ENCODE results near the gene PPARD. TPM values are rescaled to one million over a fixed set of nuclear protein-coding genes. Genes with fewer than 3 reads are reported as not detected.

PPARD gene
- total RNA-seq, 1 donor from 2014 or later, result 33.8 TPM

DNA sequence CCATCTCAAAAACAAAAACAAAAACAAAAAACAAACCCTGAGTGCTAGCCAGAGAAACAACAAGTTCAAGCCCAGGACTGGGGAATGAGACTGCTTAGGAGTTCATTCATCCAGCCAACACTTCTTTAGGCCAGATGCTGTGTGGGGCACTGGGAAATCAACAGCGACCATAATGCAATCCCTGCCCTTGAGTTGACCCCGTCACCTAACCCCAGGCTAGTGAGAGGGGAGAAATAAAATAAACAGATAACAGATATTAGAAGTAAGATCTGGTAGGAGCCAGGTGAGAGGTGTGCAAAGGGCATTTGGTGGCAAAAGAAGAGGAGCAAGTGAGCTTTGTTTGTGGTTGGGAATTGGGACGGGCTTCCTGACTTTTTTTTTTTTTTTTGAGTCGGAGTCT is 120.9 kb downstream of the PPARD start:
- Mint-ChIP-seq H3K27ac (ENCODE audit: unreplicated experiment) (no peak overlapping the region), H3K4me1 (ENCODE audit: unreplicated experiment) (peaks cover 7% of the 10 kb centered on the region), H3K9me3 (ENCODE audit: unreplicated experiment) (no peaks in the 10 kb centered on the region), H3K4me3 (ENCODE audit: unreplicated experiment) (no peak overlapping the region), H3K27me3 (ENCODE audit: unreplicated experiment) (no peaks in the 10 kb centered on the region), H3K36me3 (ENCODE audit: unreplicated experiment) (peaks cover 16% of the 10 kb centered on the region)
- TF ChIP-seq, protein P1, sequence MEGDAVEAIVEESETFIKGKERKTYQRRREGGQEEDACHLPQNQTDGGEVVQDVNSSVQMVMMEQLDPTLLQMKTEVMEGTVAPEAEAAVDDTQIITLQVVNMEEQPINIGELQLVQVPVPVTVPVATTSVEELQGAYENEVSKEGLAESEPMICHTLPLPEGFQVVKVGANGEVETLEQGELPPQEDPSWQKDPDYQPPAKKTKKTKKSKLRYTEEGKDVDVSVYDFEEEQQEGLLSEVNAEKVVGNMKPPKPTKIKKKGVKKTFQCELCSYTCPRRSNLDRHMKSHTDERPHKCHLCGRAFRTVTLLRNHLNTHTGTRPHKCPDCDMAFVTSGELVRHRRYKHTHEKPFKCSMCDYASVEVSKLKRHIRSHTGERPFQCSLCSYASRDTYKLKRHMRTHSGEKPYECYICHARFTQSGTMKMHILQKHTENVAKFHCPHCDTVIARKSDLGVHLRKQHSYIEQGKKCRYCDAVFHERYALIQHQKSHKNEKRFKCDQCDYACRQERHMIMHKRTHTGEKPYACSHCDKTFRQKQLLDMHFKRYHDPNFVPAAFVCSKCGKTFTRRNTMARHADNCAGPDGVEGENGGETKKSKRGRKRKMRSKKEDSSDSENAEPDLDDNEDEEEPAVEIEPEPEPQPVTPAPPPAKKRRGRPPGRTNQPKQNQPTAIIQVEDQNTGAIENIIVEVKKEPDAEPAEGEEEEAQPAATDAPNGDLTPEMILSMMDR (IDR thresholded peaks at IDR 0.05), result no peak
- no peak for DNase-seq (ENCODE audit: extremely low spot score, unreplicated experiment)

DNA sequence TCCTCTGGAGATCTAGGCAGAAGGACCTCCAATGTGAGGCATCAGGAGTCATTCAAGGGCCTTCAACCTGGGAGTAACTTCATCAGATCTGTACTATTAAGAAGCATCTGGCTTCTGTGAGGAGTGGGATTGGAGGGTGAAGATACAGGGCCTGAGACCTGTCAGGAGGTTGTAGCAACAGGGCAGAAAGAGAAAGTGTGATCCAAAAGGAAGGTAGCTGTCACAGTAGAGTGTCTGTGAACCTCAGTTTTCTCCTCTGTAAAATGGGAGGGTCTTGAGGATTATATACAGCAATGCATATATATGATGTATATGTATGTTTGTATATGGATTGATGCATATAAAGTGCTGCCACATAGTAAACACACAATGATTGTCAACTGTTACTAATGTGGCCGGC is 123.3 kb downstream of the PPARD start:
- Mint-ChIP-seq H3K27me3 (ENCODE audit: unreplicated experiment) (no peaks in the 10 kb centered on the region), H3K4me1 (ENCODE audit: unreplicated experiment) (peaks cover 21% of the 10 kb centered on the region), H3K4me3 (ENCODE audit: unreplicated experiment) (no peak overlapping the region), H3K27ac (ENCODE audit: unreplicated experiment) (no peak overlapping the region), H3K36me3 (ENCODE audit: unreplicated experiment) (peaks cover 26% of the 10 kb centered on the region), H3K9me3 (ENCODE audit: unreplicated experiment) (no peaks in the 10 kb centered on the region)
- TF ChIP-seq, protein P1 (IDR thresholded peaks at IDR 0.05), result no peak
- no peak for DNase-seq (ENCODE audit: extremely low spot score, unreplicated experiment)

DNA sequence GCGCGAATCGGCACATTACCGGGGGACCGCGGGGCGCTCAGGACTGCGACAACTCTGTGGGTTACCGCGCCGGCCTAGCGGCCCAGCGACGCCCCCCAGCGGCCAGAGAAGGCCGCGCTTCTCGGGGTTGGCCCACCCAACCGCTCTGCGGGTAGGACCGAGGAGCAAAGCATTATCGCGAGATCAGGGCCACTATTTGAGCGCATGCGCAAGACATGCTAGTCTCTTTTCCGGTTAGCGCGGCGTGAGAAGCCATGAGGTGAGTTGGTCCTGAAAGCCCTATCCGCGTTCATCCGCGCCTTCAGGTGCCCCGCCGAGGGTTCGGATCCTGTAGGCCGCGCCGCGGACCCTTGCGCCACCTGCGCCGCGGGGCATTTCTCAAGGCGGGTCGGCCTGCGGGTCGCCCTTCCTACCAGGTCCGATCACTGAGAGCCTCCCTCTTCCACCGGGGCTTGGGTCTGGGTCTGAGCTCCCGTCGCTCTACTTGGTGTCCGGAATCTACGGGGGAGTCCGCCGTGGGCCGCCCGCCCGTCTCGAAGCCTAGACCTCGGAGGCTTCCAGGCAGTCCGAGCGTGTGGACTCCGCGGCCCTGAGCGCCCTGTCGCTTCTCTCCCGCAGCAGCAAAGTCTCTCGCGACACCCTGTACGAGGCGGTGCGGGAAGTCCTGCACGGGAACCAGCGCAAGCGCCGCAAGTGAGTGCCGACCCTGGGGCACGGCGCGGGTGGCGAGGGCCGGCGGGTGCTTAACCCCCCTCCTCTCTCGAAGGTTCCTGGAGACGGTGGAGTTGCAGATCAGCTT is 126.0 kb downstream of the PPARD start, which contains the start of gene RPL10A:
Gene RPL10A, plus strand, starts transcription at position 221 of the 799 bp plus-strand sequence. Its CDS starts 34 bp downstream, at position 255.
- no peaks in the 10 kb centered on the region for H3K9me3 Mint-ChIP-seq (ENCODE audit: unreplicated experiment)
- TF ChIP-seq, protein P1 (IDR thresholded peaks at IDR 0.05), result peak; percentile 98
- no peaks in the 10 kb centered on the region for H3K27me3 Mint-ChIP-seq (ENCODE audit: unreplicated experiment)
- H3K27ac Mint-ChIP-seq (ENCODE audit: unreplicated experiment), result peak within 1 kb of the TSS; percentile 98
- peak within 1 kb of the TSS; percentile 98 for H3K4me3 Mint-ChIP-seq (ENCODE audit: unreplicated experiment)
- peak; percentile 97 for DNase-seq (ENCODE audit: extremely low spot score, unreplicated experiment)
- H3K36me3 Mint-ChIP-seq (ENCODE audit: unreplicated experiment), result peaks cover 24% of the 10 kb centered on the region
- H3K4me1 Mint-ChIP-seq (ENCODE audit: unreplicated experiment), result peaks cover 39% of the 10 kb centered on the region

DNA sequence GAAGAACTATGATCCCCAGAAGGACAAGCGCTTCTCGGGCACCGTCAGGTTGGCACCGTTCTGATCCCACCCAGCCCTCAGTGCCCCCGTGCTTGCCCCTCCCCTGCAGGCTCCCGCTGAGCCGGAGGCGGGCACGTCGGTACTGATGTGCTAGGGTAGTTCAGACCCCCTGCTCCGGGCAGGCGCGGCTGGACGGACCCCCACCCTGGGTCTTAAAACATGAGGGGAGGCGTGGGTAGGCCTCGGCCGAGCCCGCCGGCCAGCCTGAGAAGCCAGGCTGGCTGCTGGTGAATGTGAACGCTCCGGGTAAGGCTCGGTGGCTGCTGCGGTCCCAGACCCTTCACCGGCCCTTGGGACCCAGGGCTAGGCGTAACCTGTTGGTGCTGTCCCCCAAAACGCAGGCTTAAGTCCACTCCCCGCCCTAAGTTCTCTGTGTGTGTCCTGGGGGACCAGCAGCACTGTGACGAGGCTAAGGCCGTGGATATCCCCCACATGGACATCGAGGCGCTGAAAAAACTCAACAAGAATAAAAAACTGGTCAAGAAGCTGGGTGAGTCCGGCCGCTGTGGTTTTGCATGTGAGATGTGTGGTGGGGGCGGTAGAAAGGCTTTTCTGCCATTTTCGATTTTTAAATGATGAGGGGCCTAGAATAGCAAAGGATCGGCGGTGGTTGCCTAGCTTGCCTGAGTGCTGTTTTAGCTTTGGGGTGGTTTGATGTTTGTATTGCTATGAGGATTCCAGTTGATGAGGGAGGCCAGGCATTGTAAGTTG is 126.8 kb downstream of the PPARD start:
- Mint-ChIP-seq H3K9me3 (ENCODE audit: unreplicated experiment) (no peaks in the 10 kb centered on the region), H3K4me1 (ENCODE audit: unreplicated experiment) (peaks cover 39% of the 10 kb centered on the region), H3K36me3 (ENCODE audit: unreplicated experiment) (peaks cover 20% of the 10 kb centered on the region), H3K4me3 (ENCODE audit: unreplicated experiment) (peak overlapping the region; percentile 98), H3K27me3 (ENCODE audit: unreplicated experiment) (no peaks in the 10 kb centered on the region), H3K27ac (ENCODE audit: unreplicated experiment) (peak overlapping the region; percentile 98)
- TF ChIP-seq, protein P1 (IDR thresholded peaks at IDR 0.05), result no peak
- no peak for DNase-seq (ENCODE audit: extremely low spot score, unreplicated experiment)
